ENCODE measurements around the gene RIOK1.
"Not testable (repeated sequence)": the region's sequence is repeated elsewhere in the genome, so short reads cannot be mapped to it uniquely, and the experiment has no call there.

The RIOK1 gene

DNA sequence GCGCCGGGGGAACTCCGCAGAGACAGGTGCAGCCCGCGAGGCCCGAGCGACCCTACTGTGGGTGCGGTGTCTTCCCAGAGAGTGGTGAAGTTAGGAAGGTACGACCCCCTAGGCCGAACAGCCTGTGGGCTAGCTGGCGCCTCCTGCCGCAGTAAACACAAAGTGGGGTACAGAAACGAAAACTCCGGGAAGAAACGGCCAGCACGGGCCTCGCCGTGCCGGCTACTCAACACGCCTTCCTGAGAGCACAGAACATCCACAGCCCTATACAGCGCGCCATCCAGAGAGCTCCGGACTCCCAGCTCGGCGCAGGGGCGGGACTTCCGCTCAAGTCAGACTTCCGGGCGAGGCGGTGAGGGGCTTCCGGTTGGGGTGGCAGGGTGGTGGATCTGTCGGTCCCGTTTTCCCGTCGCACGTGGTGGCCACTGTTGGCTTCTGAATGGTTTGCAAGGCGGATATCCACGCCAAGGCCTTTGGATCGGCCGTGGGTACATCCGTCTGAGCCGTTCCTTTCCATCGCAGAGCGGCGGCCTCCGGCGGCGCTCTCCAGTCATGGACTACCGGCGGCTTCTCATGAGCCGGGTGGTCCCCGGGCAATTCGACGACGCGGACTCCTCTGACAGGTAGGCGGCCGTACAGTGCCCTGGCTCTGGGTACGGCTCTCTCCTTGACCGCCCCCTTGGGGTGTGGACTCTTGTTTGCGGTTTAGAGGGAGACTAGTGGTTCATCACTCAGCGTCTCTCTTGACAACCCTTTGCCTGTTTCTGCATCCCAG, at the start of gene RIOK1, which contains the start of gene CAGE1:
TSS of gene RIOK1 (plus strand) at position 358 of the 775 bp plus-strand sequence. CDS start at position 553, 195 bp downstream.
TSS of gene CAGE1 (minus strand) at position 292 of the 775 bp plus-strand sequence. CDS start 2,569 bp downstream, outside the sequence.
- in situ Hi-C loops (cut with HindIII; ENCODE audit: low sequenced_read_pairs) = loop anchor here (5.0 kb wide), 1 partner anchor 77 kb away; the partner anchor contains the start of gene SSR1

- in situ Hi-C loops (cut with HindIII; ENCODE audit: low sequenced_read_pairs) = no loop called here
Measured at GRCh38 chr6:7341271-7341670, 48.3 kb upstream of the RIOK1 start.

DNA sequence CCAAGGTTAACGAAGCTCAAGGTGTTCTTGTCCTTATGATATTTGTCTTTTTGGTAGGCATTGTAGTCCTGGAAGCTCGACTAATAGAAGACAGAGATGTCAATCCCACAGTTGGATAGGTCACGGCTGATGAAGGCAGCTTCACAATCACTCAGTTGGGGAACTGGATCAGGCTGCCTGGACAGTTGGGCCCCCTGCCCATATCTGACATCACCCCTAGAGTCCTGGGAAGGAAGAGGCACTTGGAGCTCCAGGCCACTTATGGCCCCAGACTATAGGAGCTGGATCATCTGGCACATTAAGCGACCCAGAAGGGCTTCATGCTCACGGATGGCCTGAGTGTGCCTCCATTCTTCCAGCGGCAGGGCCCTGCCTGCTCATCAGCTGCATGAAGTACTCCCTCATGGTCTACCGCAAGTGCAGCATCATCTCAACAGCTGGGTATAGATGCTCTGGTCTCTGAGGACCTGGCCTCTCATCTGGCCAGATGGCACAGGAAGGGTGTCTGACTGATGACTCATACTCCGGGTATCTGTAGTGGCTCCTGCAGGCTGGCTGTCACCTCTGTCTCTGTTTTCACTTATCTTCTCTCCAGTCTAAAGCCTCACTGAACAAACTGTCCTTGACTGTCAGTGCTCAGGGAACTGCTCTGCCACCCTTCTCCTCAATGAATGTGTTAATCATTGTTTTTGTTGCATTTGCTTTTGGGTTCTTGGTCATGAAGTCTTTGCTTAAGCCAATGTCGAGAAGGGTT, 47.4 kb upstream of the RIOK1 start:
- in situ Hi-C loops (cut with HindIII; ENCODE audit: low sequenced_read_pairs) = no loop called here

DNA sequence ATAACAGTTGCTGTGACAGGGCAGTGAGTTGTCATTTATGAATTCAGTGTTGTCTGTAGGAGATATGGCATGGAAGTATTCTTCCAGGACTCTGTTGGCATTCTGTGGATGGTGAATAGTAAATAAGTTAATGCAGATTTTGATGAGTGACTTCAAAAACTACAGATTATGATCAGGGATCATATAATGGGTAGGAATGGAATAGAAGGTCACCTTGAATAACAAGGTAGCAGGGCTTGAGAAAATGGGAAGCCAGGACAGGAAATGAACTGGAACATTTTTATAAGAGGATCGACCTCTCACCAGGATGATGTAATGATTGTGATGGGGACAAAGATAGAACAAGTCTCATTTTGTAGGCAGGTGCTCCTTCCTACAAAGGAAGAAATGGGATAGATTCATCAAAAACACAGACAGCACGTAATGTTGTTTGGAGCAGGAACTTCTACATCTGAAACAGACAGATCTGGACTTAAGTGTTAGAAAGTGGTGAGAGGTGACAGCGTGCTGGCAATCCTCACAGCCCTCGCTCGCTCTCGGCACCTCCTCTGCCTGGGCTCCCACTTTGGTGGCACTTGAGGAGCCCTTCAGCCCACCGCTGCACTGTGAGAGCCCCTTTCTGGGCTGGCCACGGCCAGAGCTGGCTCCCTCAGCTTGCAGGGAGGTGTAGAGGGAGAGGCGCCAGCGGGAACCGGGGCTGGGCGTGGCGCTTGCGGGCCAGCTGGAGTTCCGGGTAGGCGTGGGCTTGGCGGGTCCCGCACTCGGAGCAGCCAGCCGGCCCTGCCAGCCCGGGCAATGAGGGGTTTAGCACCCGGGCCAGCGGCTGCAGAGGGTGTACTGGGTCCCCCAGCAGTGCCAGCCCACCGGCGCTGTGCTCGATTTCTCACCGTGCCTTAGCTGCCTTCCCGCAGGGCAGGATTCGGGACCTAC, 45.8 kb upstream of the RIOK1 start:
- in situ Hi-C loops (cut with HindIII; ENCODE audit: low sequenced_read_pairs) = no loop called here

- in situ Hi-C loops (cut with HindIII; ENCODE audit: low sequenced_read_pairs) = not testable (repeated sequence)
Measured at GRCh38 chr6:7344773-7345450, 44.7 kb upstream of the RIOK1 start.

- in situ Hi-C loops (cut with HindIII; ENCODE audit: low sequenced_read_pairs) = not testable (repeated sequence)
Measured at GRCh38 chr6:7347551-7347997, 42.0 kb upstream of the RIOK1 start.

- in situ Hi-C loops (cut with HindIII; ENCODE audit: low sequenced_read_pairs) = not testable (repeated sequence)
Measured at GRCh38 chr6:7350591-7350990, 39.0 kb upstream of the RIOK1 start.

DNA sequence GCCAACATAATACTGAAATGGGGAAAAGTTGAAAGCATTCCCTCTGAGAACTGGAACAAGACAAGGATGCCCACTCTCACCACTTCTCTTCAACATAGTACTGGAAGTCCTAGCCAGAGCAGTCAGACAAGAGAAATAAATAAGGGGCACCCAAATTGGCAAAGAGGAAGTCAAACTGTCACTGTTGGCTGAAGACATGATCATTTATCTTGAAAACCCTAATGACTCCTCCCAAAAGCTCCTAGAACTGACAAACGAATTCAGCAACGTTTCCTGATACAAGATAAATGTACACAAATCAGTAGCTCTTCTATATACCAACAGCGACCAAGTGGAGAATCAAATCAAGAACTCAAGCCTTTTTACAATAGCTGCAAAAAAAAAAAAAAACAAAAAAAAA, 37.7 kb upstream of the RIOK1 start:
- in situ Hi-C loops (cut with HindIII; ENCODE audit: low sequenced_read_pairs) = not testable (repeated sequence)

- in situ Hi-C loops (cut with HindIII; ENCODE audit: low sequenced_read_pairs) = no loop called here
Measured at GRCh38 chr6:7367408-7367807, 22.2 kb upstream of the RIOK1 start.

- in situ Hi-C loops (cut with HindIII; ENCODE audit: low sequenced_read_pairs) = no loop called here
Measured at GRCh38 chr6:7373739-7374138, 15.9 kb upstream of the RIOK1 start.

- in situ Hi-C loops (cut with HindIII; ENCODE audit: low sequenced_read_pairs) = no loop called here
Measured at GRCh38 chr6:7377961-7378360, 11.6 kb upstream of the RIOK1 start.

DNA sequence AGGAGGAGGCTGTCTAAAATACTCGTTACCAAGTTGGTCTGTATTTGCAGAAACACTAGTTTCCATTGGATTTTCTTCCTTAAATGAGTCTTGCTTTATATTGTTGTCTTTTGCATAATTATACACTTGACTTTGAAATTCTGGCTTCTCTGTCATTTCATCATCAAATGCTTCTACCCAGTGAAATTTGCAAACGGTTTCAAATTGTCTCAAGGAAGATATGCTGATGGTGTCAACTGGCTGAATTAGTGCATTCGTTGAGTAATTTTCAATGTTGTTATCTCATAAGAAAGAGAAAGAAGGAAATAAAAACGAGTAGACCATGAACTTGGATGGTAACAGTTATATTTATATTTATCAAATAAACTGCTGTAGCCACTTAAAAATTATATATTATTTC, 10.9 kb upstream of the RIOK1 start:
- in situ Hi-C loops (cut with HindIII; ENCODE audit: low sequenced_read_pairs) = no loop called here

DNA sequence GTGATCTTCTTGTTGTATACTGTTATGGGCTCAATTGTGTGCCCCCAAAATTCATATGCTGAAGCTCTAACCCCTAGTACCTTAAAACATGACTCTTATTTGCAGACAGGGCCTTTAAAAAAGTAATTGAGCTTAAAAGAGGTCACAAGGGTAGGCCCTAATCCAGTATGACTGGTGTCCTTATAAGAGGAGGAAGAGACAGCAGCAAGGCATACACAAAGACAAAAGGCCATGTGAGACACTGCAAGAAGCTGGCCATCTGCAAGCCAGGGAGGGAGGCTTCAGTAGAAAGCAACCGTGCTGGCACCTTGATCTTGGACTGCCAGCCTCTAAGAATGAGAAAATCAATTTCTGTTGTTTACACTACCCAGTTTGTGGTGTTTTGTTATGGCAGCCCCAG, 8.5 kb upstream of the RIOK1 start:
- in situ Hi-C loops (cut with HindIII; ENCODE audit: low sequenced_read_pairs) = no loop called here

DNA sequence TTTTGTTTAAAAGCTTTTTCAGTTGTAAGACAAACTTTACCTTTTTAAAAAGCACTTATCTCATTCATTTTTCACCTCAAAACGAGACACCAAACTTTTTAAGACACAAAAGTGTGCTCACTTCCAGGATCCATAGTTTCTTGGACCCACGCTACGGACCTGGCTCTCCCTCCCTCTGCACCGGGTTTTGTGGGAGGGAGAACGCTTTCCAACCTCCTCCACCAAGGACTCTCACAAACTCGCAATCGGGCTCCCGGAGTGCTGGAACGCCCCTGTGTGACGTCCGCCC, 502 bp upstream of the RIOK1 start:
- in situ Hi-C loops (cut with HindIII; ENCODE audit: low sequenced_read_pairs) = loop anchor here (5.0 kb wide), 1 partner anchor 77 kb away; the partner anchor contains the start of gene SSR1

DNA sequence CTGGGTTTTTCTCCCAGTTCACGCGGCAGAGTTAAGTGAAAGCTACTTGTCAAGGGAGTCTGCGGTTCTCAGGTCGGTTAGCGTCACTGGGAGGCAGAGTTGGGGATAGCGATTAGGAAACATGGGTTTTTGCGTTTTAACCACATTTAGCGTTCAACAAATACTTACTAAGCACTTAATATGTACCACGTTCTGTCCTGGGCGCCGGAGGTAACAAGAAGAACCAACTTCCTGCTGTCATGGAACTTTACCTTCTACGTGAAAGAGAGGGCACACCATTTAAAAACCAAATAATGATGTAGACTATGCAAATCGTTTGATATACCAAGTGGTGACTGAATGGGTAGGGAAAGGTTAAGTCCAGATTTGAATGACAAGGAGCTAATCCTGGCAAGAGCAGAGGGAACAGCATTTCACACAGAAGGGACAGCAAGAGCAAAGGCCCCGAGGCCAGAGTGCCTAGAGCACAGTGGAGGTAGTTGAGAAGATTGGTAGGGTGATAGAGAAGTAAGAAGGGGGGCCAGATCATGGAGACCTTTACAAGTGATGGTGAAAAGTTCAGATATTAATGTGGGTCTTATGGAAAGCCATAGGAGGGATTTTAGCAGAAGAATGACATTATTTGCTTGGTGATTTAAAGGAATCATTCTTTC, 744 bp downstream of the RIOK1 start:
- in situ Hi-C loops (cut with HindIII; ENCODE audit: low sequenced_read_pairs) = no loop called here

DNA sequence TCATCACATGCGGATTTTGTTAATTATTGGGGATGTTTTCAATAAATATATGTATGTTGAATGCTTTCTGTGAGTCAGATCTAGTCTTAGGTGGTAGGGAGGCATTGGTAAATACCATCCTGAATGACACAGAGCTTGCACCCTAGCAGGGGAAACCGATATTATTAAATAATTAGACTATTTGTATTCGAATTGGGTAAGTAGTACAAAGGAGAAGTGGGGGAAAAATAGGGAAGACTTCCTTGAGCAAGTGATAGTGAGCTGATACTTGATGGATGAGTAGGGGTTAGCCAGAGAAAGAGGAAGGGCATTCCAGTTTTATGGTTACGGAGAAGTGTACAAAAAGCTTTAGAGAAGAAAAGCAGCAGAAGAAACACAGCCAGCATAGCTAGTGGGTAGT, 1.5 kb downstream of the RIOK1 start:
- in situ Hi-C loops (cut with HindIII; ENCODE audit: low sequenced_read_pairs) = no loop called here

DNA sequence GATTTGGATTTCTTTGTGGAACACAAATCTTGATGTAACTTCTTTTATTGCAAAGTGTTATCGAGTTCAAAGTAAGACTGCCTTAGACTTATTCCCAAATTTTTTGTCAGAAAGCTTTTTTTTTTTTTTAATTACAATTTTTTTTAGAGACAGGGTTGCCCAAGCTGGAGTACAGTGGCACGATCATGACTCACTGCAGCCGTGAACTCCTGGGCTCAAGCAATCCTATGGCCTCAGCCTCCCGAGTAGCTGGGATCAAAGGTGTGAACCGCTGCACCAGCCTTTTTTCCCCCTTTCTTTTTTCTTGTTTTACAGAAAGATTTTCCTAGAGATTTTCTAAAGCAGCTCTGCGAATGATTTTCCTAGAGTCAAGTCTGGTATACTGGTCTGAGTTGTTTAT, 2.8 kb downstream of the RIOK1 start:
- in situ Hi-C loops (cut with HindIII; ENCODE audit: low sequenced_read_pairs) = no loop called here

DNA sequence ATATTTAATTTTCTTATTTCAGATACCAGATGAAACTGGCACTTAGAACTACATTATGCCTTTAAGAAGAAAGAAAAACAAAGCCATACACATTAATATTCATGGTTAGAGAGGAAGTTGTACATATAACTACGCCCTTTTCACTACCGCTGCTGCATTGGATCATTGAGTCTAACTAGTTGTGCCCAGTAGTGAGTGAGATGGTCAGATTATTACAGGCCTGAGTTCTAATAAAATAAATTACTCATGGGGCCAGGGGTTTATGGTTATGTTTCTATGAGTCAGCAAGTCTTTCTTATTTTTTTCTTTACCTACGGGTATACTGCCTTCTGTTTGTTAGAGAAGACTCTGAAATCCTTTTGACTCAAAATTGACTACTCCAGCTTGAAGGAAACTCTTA, 11.5 kb downstream of the RIOK1 start:
- in situ Hi-C loops (cut with HindIII; ENCODE audit: low sequenced_read_pairs) = no loop called here

DNA sequence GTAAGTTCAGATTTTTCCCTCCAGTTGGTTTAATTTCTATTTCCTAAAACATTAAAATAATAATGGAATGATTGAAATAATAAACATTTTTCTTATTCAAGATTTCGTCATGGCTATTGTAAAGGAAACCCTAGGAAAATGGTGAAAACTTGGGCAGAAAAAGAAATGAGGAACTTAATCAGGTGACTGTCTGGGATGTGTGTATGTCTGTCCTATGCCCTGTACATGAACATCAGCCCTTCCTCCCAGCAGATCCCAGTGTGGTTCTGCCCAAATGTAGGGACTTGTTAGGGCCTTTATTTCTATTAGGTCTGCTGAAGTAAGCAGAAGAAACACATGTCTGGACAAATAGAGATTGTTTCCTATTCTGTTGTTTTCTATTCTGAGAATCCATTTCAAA, 13.1 kb downstream of the RIOK1 start:
- in situ Hi-C loops (cut with HindIII; ENCODE audit: low sequenced_read_pairs) = no loop called here

- in situ Hi-C loops (cut with HindIII; ENCODE audit: low sequenced_read_pairs) = no loop called here
Measured at GRCh38 chr6:7404546-7404945, 14.9 kb downstream of the RIOK1 start.
